Suprapubic skin (tissue), 3 donors: Measurements from ENCODE around the gene RUFY3.

Experiments
- POLR2A ChIP-seq, 2 donors: fragments of 450-650 bp; IDR thresholded peaks; one replicate each; pipeline ENCODE4 v1.6.1; 2017; ENCODE audit warnings: antibody characterized with exemption in 2 of 2, mild to moderate bottlenecking in 2 of 2, moderate library complexity in 2 of 2
- TF ChIP-seq, protein P1 (sequence below), 2 donors: fragments of 200-600 bp in 1 of 2; fragments of 450-650 bp in 1 of 2; sonication (generic) in 1 of 2; IDR thresholded peaks; one replicate each; pipeline ENCODE4 v1.5.1; 2016 to 2019; ENCODE audit warnings: antibody characterized with exemption in 2 of 2, mild to moderate bottlenecking in 1 of 2, moderate library complexity in 1 of 2

DNA sequence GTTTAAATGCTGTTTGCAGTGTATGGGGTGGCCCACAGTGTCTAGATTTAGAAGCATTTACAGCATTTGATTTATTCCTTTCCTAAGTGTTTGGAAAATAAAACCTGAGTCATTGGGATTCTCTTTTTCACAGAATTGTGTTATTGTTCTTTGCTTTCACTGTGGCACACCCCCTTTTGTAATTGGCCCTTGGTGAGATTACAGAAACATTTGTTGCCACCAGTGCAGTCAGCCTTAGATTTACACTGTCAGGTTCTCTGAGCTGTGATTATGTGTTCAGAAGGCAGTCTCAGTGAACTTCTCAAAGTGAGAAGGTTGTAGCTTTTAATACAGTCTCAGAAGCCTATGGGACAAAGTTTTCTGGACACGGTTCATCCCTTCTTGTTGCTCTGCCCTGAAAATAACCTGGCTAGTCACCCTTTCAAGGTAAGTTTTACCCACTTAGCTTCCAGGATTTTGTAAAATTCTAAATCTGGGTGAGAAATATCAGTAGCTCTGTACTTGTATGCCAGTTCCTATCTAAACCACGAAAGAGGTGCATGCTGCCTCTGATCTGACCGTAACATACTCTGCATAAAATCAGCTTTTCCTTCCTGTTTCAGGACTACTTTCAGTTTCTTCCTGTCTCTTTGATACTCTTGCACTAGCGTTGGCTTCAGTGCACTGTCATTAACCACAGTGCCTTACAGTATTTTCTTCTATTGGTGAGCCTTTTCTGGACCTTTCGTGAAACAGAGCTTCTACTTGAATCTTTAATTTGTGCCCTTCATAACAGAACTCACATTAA lies 12.6 kb downstream of the RUFY3 start:
- TF ChIP-seq POLR2A (IDR thresholded peaks at IDR 0.05), result no peak
- TF ChIP-seq, protein P1, sequence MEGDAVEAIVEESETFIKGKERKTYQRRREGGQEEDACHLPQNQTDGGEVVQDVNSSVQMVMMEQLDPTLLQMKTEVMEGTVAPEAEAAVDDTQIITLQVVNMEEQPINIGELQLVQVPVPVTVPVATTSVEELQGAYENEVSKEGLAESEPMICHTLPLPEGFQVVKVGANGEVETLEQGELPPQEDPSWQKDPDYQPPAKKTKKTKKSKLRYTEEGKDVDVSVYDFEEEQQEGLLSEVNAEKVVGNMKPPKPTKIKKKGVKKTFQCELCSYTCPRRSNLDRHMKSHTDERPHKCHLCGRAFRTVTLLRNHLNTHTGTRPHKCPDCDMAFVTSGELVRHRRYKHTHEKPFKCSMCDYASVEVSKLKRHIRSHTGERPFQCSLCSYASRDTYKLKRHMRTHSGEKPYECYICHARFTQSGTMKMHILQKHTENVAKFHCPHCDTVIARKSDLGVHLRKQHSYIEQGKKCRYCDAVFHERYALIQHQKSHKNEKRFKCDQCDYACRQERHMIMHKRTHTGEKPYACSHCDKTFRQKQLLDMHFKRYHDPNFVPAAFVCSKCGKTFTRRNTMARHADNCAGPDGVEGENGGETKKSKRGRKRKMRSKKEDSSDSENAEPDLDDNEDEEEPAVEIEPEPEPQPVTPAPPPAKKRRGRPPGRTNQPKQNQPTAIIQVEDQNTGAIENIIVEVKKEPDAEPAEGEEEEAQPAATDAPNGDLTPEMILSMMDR (IDR thresholded peaks at IDR 0.05), result no peak
